ENCODE measurements around the gene PCDHB7. TPM values are rescaled to one million over a fixed set of nuclear protein-coding genes. Genes with fewer than 3 reads are reported as not detected.
"Not testable (repeated sequence)": the region's sequence is repeated elsewhere in the genome, so short reads cannot be mapped to it uniquely, and the experiment has no call there.

Gene PCDHB7
- total RNA-seq, 1 donor from 2014 or later: 2.1 TPM

- H3K36me3 ChIP-seq (ENCODE audit: control insufficient read depth in 3 of 3, insufficient read depth in 3 of 3, low read length in 3 of 3); H3K9ac ChIP-seq (ENCODE audit: low read depth in 1 of 3, low read length in 3 of 3); H3K27ac ChIP-seq (ENCODE audit: low read depth, low read length); H3K4me3 ChIP-seq (ENCODE audit: low read length in 3 of 3); H3K4me1 ChIP-seq (ENCODE audit: control insufficient read depth in 3 of 3, insufficient read depth in 3 of 3, low read length in 3 of 3): not testable (repeated sequence)
- Histone ChIP-seq H3K27me3 (ENCODE audit: control insufficient read depth in 3 of 3, insufficient read depth in 3 of 3, low read length in 3 of 3) (peaks cover 2 to 15% (median 10%) of the 10 kb centered on the region in 3 donors), H3K9me3 (ENCODE audit: control insufficient read depth in 3 of 3, low read length in 3 of 3) (peaks cover 9 to 30% (median 12%) of the 10 kb centered on the region in 3 donors)
Measured at GRCh38 chr5:141179876-141180275, 7.4 kb downstream of the PCDHB7 start.

- H3K4me3 ChIP-seq (ENCODE audit: low read length in 3 of 3): no peak overlapping the region
- peaks cover 9 to 26% (median 12%) of the 10 kb centered on the region in 3 donors for H3K9me3 ChIP-seq (ENCODE audit: control insufficient read depth in 3 of 3, low read length in 3 of 3)
- H3K9ac ChIP-seq (ENCODE audit: low read depth in 1 of 3, low read length in 3 of 3): no peak overlapping the region
- H3K4me1 ChIP-seq (ENCODE audit: control insufficient read depth in 3 of 3, insufficient read depth in 3 of 3, low read length in 3 of 3): no peaks in the 10 kb centered on the region
- peaks cover 0 to 13% (median 10%) of the 10 kb centered on the region in 3 donors for H3K27me3 ChIP-seq (ENCODE audit: control insufficient read depth in 3 of 3, insufficient read depth in 3 of 3, low read length in 3 of 3)
- H3K36me3 ChIP-seq (ENCODE audit: control insufficient read depth in 3 of 3, insufficient read depth in 3 of 3, low read length in 3 of 3): no peaks in the 10 kb centered on the region
- H3K27ac ChIP-seq (ENCODE audit: low read depth, low read length): no peak overlapping the region
Measured at GRCh38 chr5:141180313-141180712, 7.9 kb downstream of the PCDHB7 start.

GRCh38 chr5:141182248-141182647, 9.8 kb downstream of the PCDHB7 start, which contains the start of gene PCDHB16:
Gene PCDHB16 (plus strand): TSS chr5:141182387. CDS start chr5:141182560, 173 bp downstream.
- H3K9ac ChIP-seq (ENCODE audit: low read depth in 1 of 3, low read length in 3 of 3): peak within 1 kb of the TSS in 2 of 3 donors; percentile 10 to 59
- H3K27ac ChIP-seq (ENCODE audit: low read depth, low read length): no peak within 1 kb of the TSS
- H3K4me1 ChIP-seq (ENCODE audit: control insufficient read depth in 3 of 3, insufficient read depth in 3 of 3, low read length in 3 of 3): no peaks in the 10 kb centered on the region
- no peaks in the 10 kb centered on the region for H3K36me3 ChIP-seq (ENCODE audit: control insufficient read depth in 3 of 3, insufficient read depth in 3 of 3, low read length in 3 of 3)
- H3K4me3 ChIP-seq (ENCODE audit: low read length in 3 of 3): peak within 1 kb of the TSS; percentile 45 to 60 (median 49)
- H3K27me3 ChIP-seq (ENCODE audit: control insufficient read depth in 3 of 3, insufficient read depth in 3 of 3, low read length in 3 of 3): peaks cover 0 to 10% (median 6%) of the 10 kb centered on the region in 3 donors
- H3K9me3 ChIP-seq (ENCODE audit: control insufficient read depth in 3 of 3, low read length in 3 of 3): peaks cover 6 to 19% (median 12%) of the 10 kb centered on the region in 3 donors

- H3K27me3 ChIP-seq (ENCODE audit: control insufficient read depth in 3 of 3, insufficient read depth in 3 of 3, low read length in 3 of 3): not testable (repeated sequence)
Measured at GRCh38 chr5:141184117-141184855, 11.8 kb downstream of the PCDHB7 start.

GRCh38 chr5:141186897-141187512, 14.6 kb downstream of the PCDHB7 start, which contains the start of gene PCDHB9:
Gene PCDHB9 (plus strand): TSS chr5:141187161. CDS start chr5:141187319, 158 bp downstream.
- Histone ChIP-seq H3K27me3 (ENCODE audit: control insufficient read depth in 3 of 3, insufficient read depth in 3 of 3, low read length in 3 of 3) (no peaks in the 10 kb centered on the region), H3K9ac (ENCODE audit: low read depth in 1 of 3, low read length in 3 of 3) (no peak within 1 kb of the TSS), H3K9me3 (ENCODE audit: control insufficient read depth in 3 of 3, low read length in 3 of 3) (peaks cover 3 to 11% (median 6%) of the 10 kb centered on the region in 3 donors), H3K4me1 (ENCODE audit: control insufficient read depth in 3 of 3, insufficient read depth in 3 of 3, low read length in 3 of 3) (no peaks in the 10 kb centered on the region), H3K4me3 (ENCODE audit: low read length in 3 of 3) (peak within 1 kb of the TSS in 1 of 3 donors; percentile 23), H3K27ac (ENCODE audit: low read depth, low read length) (no peak within 1 kb of the TSS), H3K36me3 (ENCODE audit: control insufficient read depth in 3 of 3, insufficient read depth in 3 of 3, low read length in 3 of 3) (no peaks in the 10 kb centered on the region)

More at GRCh38 chr5:141184117-141184855, 11.8 kb downstream of the PCDHB7 start:
- H3K4me3 ChIP-seq (ENCODE audit: low read length in 3 of 3); H3K9ac ChIP-seq (ENCODE audit: low read depth in 1 of 3, low read length in 3 of 3); H3K36me3 ChIP-seq (ENCODE audit: control insufficient read depth in 3 of 3, insufficient read depth in 3 of 3, low read length in 3 of 3); H3K4me1 ChIP-seq (ENCODE audit: control insufficient read depth in 3 of 3, insufficient read depth in 3 of 3, low read length in 3 of 3); H3K27ac ChIP-seq (ENCODE audit: low read depth, low read length): not testable (repeated sequence)
- H3K9me3 ChIP-seq (ENCODE audit: control insufficient read depth in 3 of 3, low read length in 3 of 3): peaks cover 3 to 11% (median 7%) of the 10 kb centered on the region in 3 donors

GRCh38 chr5:141188682-141189081, 16.2 kb downstream of the PCDHB7 start:
- H3K27me3 ChIP-seq (ENCODE audit: control insufficient read depth in 3 of 3, insufficient read depth in 3 of 3, low read length in 3 of 3): not testable (repeated sequence)

GRCh38 chr5:141189131-141189530, 16.7 kb downstream of the PCDHB7 start:
- not testable (repeated sequence) for H3K9ac ChIP-seq (ENCODE audit: low read depth in 1 of 3, low read length in 3 of 3); H3K9me3 ChIP-seq (ENCODE audit: control insufficient read depth in 3 of 3, low read length in 3 of 3); H3K27me3 ChIP-seq (ENCODE audit: control insufficient read depth in 3 of 3, insufficient read depth in 3 of 3, low read length in 3 of 3)

More at GRCh38 chr5:141188682-141189081, 16.2 kb downstream of the PCDHB7 start:
- H3K9me3 ChIP-seq (ENCODE audit: control insufficient read depth in 3 of 3, low read length in 3 of 3); H3K4me3 ChIP-seq (ENCODE audit: low read length in 3 of 3); H3K9ac ChIP-seq (ENCODE audit: low read depth in 1 of 3, low read length in 3 of 3); H3K27ac ChIP-seq (ENCODE audit: low read depth, low read length); H3K4me1 ChIP-seq (ENCODE audit: control insufficient read depth in 3 of 3, insufficient read depth in 3 of 3, low read length in 3 of 3); H3K36me3 ChIP-seq (ENCODE audit: control insufficient read depth in 3 of 3, insufficient read depth in 3 of 3, low read length in 3 of 3): not testable (repeated sequence)

GRCh38 chr5:141192110-141192725, 19.8 kb downstream of the PCDHB7 start, which contains the start of gene PCDHB10:
Gene PCDHB10 (plus strand): TSS chr5:141192353. CDS start chr5:141192553, 200 bp downstream.
- peaks cover 0 to 2% (median 0%) of the 10 kb centered on the region in 3 donors for H3K27me3 ChIP-seq (ENCODE audit: control insufficient read depth in 3 of 3, insufficient read depth in 3 of 3, low read length in 3 of 3)
- H3K9ac ChIP-seq (ENCODE audit: low read depth in 1 of 3, low read length in 3 of 3): no peak within 1 kb of the TSS
- no peaks in the 10 kb centered on the region for H3K4me1 ChIP-seq (ENCODE audit: control insufficient read depth in 3 of 3, insufficient read depth in 3 of 3, low read length in 3 of 3)
- no peaks in the 10 kb centered on the region for H3K36me3 ChIP-seq (ENCODE audit: control insufficient read depth in 3 of 3, insufficient read depth in 3 of 3, low read length in 3 of 3)
- H3K9me3 ChIP-seq (ENCODE audit: control insufficient read depth in 3 of 3, low read length in 3 of 3): peaks cover 0 to 10% (median 3%) of the 10 kb centered on the region in 3 donors
- peak within 1 kb of the TSS in 1 of 3 donors; percentile 35 for H3K4me3 ChIP-seq (ENCODE audit: low read length in 3 of 3)
- H3K27ac ChIP-seq (ENCODE audit: low read depth, low read length): no peak within 1 kb of the TSS

More at GRCh38 chr5:141189131-141189530, 16.7 kb downstream of the PCDHB7 start:
- not testable (repeated sequence) for H3K4me1 ChIP-seq (ENCODE audit: control insufficient read depth in 3 of 3, insufficient read depth in 3 of 3, low read length in 3 of 3); H3K27ac ChIP-seq (ENCODE audit: low read depth, low read length); H3K4me3 ChIP-seq (ENCODE audit: low read length in 3 of 3); H3K36me3 ChIP-seq (ENCODE audit: control insufficient read depth in 3 of 3, insufficient read depth in 3 of 3, low read length in 3 of 3)

- not testable (repeated sequence) for H3K27me3 ChIP-seq (ENCODE audit: control insufficient read depth in 3 of 3, insufficient read depth in 3 of 3, low read length in 3 of 3); H3K4me1 ChIP-seq (ENCODE audit: control insufficient read depth in 3 of 3, insufficient read depth in 3 of 3, low read length in 3 of 3); H3K36me3 ChIP-seq (ENCODE audit: control insufficient read depth in 3 of 3, insufficient read depth in 3 of 3, low read length in 3 of 3); H3K9ac ChIP-seq (ENCODE audit: low read depth in 1 of 3, low read length in 3 of 3); H3K27ac ChIP-seq (ENCODE audit: low read depth, low read length); H3K4me3 ChIP-seq (ENCODE audit: low read length in 3 of 3)
- H3K9me3 ChIP-seq (ENCODE audit: control insufficient read depth in 3 of 3, low read length in 3 of 3): peaks cover 3 to 16% (median 15%) of the 10 kb centered on the region in 3 donors
Measured at GRCh38 chr5:141194332-141194731, 21.9 kb downstream of the PCDHB7 start.

Measured in skeletal muscle tissue (tissue), 4 donors.